ENCODE measurements around the gene FOXE1.

The FOXE1 gene

DNA sequence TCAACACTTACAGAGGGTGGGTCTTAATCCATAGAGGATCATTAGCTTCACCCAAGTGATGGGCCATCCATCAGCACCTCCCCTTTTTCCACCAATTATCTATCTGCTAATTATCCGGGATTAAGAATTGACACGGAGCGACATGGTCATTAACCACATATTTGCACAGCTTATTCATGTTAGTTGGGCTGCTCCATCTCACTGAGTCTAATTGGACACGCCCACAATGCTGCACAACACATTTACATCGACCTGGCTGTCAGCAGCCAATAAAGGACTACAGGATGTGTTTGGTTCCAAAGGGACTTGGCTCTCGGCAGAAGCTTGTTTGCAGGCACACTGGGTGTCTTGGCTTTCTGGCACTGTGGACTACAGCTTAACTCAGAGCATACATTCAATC is 21.6 kb downstream of the FOXE1 start:
- H3K4me3 ChIP-seq (ENCODE audit: low read depth, low read length) = no peak overlapping the region
- no peaks in the 10 kb centered on the region for H3K4me1 ChIP-seq (ENCODE audit: control insufficient read depth, insufficient read depth, low read length)
- H3K9ac ChIP-seq (ENCODE audit: low read depth, low read length) = no peak overlapping the region
- H3K36me3 ChIP-seq (ENCODE audit: control insufficient read depth, insufficient read depth, low read length) = no peaks in the 10 kb centered on the region
- H3K9me3 ChIP-seq (ENCODE audit: control insufficient read depth, insufficient read depth, low read length) = no peaks in the 10 kb centered on the region
- peaks cover 9% of the 10 kb centered on the region for H3K27me3 ChIP-seq (ENCODE audit: control insufficient read depth, insufficient read depth, low read length)

DNA sequence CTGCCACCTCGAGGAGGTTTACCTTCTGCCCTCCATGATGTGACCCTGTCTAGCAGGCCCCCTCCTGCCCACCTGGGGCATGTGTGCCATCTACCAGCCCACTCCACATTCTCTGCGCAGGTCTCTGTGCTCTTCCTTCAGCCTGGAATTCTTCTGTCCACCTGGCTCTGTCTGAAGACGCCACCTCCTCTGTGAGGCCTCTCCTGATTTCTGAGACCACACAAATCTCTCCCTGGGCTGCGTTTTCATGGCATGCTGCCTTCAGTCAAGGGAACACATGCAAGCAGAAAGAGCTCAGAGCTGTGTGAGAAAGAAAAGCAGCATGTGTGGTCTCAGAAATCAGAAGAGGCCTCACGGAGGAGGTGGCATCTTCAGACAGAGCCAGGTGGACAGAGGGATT is 22.1 kb downstream of the FOXE1 start:
- Histone ChIP-seq H3K36me3 (ENCODE audit: control insufficient read depth, insufficient read depth, low read length) (no peaks in the 10 kb centered on the region), H3K4me1 (ENCODE audit: control insufficient read depth, insufficient read depth, low read length) (no peaks in the 10 kb centered on the region), H3K4me3 (ENCODE audit: low read depth, low read length) (no peak overlapping the region), H3K27me3 (ENCODE audit: control insufficient read depth, insufficient read depth, low read length) (peaks cover 9% of the 10 kb centered on the region), H3K9ac (ENCODE audit: low read depth, low read length) (no peak overlapping the region), H3K9me3 (ENCODE audit: control insufficient read depth, insufficient read depth, low read length) (no peaks in the 10 kb centered on the region)

DNA sequence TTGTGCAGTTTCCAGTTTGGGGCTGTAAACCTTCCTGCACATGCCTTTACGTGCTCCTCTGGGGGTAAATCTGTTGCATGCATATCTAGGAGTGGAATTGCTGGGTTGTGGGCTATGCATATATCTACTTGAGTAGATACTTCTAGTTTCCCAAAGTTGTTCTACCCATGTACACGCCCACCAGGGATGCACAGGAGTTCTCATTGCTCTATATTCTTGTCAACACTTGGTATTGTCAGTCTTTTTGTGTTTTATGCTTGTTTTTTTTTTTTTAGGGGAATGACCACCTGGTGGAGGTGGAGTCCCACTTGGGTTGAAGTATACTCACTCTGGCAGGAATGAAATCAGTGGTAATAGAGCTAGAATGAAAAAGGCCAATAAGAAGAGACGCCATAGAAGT is 23.0 kb downstream of the FOXE1 start:
- Histone ChIP-seq H3K27me3 (ENCODE audit: control insufficient read depth, insufficient read depth, low read length) (peaks cover 9% of the 10 kb centered on the region), H3K36me3 (ENCODE audit: control insufficient read depth, insufficient read depth, low read length) (no peaks in the 10 kb centered on the region), H3K9ac (ENCODE audit: low read depth, low read length) (no peak overlapping the region), H3K4me1 (ENCODE audit: control insufficient read depth, insufficient read depth, low read length) (no peaks in the 10 kb centered on the region), H3K9me3 (ENCODE audit: control insufficient read depth, insufficient read depth, low read length) (no peaks in the 10 kb centered on the region), H3K4me3 (ENCODE audit: low read depth, low read length) (no peak overlapping the region)

DNA sequence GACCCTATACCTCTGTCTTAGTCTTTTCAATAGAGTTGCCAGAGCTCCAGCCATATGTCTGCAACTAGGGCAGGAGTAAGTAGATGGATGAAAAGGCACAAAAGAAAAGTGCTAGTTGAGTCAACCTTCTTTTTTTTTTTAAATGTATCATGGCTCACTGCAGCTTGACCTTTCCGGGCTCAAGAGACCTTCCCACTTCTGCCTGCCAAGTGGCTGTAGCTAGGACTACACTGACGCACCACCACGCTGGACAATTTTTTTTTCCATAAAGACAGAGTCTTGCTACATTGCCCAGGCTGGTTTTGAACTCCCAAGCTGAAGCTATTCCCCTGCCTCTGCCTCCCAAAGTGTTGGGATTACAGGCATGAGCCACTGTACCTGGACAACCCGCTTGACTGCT is 27.3 kb downstream of the FOXE1 start:
- H3K9me3 ChIP-seq (ENCODE audit: control insufficient read depth, insufficient read depth, low read length) = no peaks in the 10 kb centered on the region
- H3K36me3 ChIP-seq (ENCODE audit: control insufficient read depth, insufficient read depth, low read length) = no peaks in the 10 kb centered on the region
- H3K4me1 ChIP-seq (ENCODE audit: control insufficient read depth, insufficient read depth, low read length) = no peaks in the 10 kb centered on the region
- peaks cover 3% of the 10 kb centered on the region for H3K27me3 ChIP-seq (ENCODE audit: control insufficient read depth, insufficient read depth, low read length)
- H3K4me3 ChIP-seq (ENCODE audit: low read depth, low read length) = no peak overlapping the region
- no peak overlapping the region for H3K9ac ChIP-seq (ENCODE audit: low read depth, low read length)

DNA sequence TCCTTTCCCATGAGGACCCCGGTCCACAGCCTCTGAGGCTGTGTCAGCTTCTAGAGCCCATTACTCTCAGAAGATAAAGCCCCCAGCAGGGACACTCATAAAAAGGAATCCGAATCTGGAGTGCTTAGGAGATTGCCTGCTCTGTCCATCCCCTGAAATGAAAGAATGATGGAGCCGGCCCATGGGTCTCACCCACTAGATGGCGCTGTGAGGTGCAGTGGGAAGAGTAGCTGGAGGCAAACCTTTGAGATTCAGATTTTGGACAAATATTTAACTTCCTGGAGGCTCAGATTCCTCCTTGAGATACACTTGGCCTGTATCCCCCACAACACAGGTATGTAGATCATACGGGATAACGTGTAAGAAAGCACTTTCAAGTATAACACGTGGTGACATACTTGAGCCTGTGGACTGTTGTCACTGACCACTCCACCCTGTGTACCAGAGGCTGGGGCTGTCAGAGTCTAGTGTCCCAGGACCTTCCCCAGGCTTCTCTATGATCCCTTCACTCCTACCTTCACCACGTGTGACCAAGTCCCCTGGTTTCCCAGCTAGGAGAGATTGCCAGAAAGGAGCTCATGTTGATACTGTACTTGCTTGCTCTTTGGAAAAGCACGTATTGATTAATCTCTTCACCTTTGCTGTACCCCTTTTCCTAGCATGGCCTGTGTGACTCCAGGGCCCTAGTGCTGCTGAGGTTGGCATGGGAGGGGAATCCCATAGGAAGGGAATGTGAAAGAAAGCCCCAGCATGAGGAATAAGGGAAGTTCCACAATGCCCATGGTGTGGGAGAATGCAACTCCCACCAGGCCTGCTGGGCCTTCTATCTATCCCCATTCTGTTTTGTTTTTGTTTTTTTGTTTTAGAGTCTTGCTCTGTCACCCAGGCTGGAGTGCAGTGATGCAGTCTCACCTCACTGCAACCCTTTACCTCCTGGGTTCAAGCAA is 37.2 kb downstream of the FOXE1 start:
- peaks cover 17% of the 10 kb centered on the region for H3K27me3 ChIP-seq (ENCODE audit: control insufficient read depth, insufficient read depth, low read length)
- no peaks in the 10 kb centered on the region for H3K9me3 ChIP-seq (ENCODE audit: control insufficient read depth, insufficient read depth, low read length)
- H3K36me3 ChIP-seq (ENCODE audit: control insufficient read depth, insufficient read depth, low read length) = no peaks in the 10 kb centered on the region
- no peaks in the 10 kb centered on the region for H3K4me1 ChIP-seq (ENCODE audit: control insufficient read depth, insufficient read depth, low read length)
- no peak overlapping the region for H3K9ac ChIP-seq (ENCODE audit: low read depth, low read length)
- no peak overlapping the region for H3K4me3 ChIP-seq (ENCODE audit: low read depth, low read length)

DNA sequence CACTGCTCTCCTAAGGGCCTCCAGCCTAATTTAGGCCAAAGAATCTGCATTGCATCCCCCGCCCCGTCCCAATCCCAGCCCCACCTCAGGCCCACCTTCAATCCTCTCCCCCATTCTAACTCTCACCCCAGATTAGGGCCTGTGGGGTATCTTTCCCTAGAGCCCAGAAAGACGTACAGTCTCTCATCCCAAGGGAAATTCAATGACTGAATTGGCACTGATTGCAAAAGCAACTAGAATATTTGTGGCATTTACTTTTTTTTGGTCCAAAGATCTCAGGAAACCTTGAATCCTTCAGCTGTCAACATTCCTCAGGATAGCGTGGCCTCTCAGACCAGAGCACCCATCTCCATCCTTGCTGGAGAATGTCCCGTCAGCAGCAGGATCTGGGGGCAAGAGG is 38.7 kb downstream of the FOXE1 start:
- Histone ChIP-seq H3K9ac (ENCODE audit: low read depth, low read length) (no peak overlapping the region), H3K27me3 (ENCODE audit: control insufficient read depth, insufficient read depth, low read length) (peaks cover 17% of the 10 kb centered on the region), H3K4me1 (ENCODE audit: control insufficient read depth, insufficient read depth, low read length) (no peaks in the 10 kb centered on the region), H3K36me3 (ENCODE audit: control insufficient read depth, insufficient read depth, low read length) (no peaks in the 10 kb centered on the region), H3K9me3 (ENCODE audit: control insufficient read depth, insufficient read depth, low read length) (no peaks in the 10 kb centered on the region), H3K4me3 (ENCODE audit: low read depth, low read length) (no peak overlapping the region)

DNA sequence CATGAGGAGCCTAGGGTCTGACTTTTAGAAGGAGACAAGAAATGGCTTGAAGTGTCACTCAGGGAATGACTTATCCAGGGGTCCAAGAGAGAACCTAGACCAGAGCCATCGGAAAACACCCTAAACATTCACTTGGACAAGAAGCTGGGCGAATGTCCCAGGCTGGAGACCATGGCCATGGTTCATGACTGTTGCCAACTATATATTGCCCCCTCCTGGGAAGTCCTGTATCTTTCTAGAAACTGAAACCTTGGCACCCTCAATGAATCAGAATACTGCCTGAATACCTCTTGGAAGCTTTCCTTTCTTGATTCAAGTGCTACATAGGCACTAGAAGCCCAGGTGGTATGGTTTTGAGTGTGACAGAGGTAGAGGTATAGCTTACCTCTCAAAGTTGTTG is 39.4 kb downstream of the FOXE1 start:
- no peaks in the 10 kb centered on the region for H3K4me1 ChIP-seq (ENCODE audit: control insufficient read depth, insufficient read depth, low read length)
- peaks cover 17% of the 10 kb centered on the region for H3K27me3 ChIP-seq (ENCODE audit: control insufficient read depth, insufficient read depth, low read length)
- no peaks in the 10 kb centered on the region for H3K36me3 ChIP-seq (ENCODE audit: control insufficient read depth, insufficient read depth, low read length)
- no peak overlapping the region for H3K4me3 ChIP-seq (ENCODE audit: low read depth, low read length)
- H3K9me3 ChIP-seq (ENCODE audit: control insufficient read depth, insufficient read depth, low read length) = no peaks in the 10 kb centered on the region
- H3K9ac ChIP-seq (ENCODE audit: low read depth, low read length) = no peak overlapping the region

DNA sequence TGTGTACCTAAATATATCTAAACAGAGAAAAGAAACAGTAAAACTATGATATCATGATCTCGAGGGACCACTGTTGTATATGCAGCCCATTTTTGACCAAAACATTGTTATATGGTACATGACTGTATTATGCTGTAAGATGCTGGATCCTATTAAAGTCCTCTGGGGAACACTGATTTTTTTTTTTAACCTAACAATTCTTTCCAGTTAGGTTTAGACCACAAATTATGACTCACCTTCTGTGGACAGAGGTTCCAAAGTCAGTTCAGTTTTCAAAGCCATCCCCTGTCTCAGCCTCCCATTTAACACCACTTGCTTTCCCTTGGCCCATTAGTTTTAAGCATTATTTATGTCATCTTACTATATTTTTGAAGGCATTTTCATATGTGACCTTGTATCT is 42.2 kb downstream of the FOXE1 start:
- no peaks in the 10 kb centered on the region for H3K4me1 ChIP-seq (ENCODE audit: control insufficient read depth, insufficient read depth, low read length)
- no peaks in the 10 kb centered on the region for H3K36me3 ChIP-seq (ENCODE audit: control insufficient read depth, insufficient read depth, low read length)
- no peaks in the 10 kb centered on the region for H3K9me3 ChIP-seq (ENCODE audit: control insufficient read depth, insufficient read depth, low read length)
- H3K4me3 ChIP-seq (ENCODE audit: low read depth, low read length) = no peak overlapping the region
- no peak overlapping the region for H3K9ac ChIP-seq (ENCODE audit: low read depth, low read length)
- H3K27me3 ChIP-seq (ENCODE audit: control insufficient read depth, insufficient read depth, low read length) = peaks cover 7% of the 10 kb centered on the region

DNA sequence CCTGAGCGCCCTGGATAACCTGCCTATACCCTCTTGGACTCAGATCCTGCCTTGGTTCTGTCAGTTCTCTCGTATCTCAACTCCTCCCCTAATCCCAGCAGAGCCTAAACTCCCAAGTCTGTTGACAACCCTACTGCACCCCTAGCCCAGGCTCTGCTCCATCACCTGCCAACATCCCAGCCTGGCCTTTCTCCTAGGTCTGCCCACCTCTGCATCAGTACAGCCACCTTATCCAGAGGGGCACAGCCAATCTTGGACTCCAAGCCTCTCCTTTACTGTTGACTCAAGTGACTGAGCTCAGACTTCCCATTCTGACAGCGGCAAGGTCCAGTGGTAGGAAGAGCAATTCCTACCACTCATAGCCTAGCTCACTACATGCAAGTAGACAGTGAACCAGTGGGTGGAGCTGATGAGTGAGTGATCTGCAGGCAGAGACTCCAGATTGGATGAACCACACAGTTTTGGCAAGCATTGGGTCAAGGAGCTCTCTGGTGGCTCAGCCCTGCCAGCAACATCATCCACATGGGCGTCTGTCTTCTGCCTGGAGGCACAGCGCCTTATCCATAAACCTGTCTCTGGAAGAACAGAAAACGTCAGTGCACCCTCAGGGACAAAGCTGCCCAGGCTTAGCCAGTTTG is 42.8 kb downstream of the FOXE1 start:
- Histone ChIP-seq H3K36me3 (ENCODE audit: control insufficient read depth, insufficient read depth, low read length) (no peaks in the 10 kb centered on the region), H3K4me1 (ENCODE audit: control insufficient read depth, insufficient read depth, low read length) (no peaks in the 10 kb centered on the region), H3K27me3 (ENCODE audit: control insufficient read depth, insufficient read depth, low read length) (peaks cover 7% of the 10 kb centered on the region), H3K9me3 (ENCODE audit: control insufficient read depth, insufficient read depth, low read length) (no peaks in the 10 kb centered on the region), H3K9ac (ENCODE audit: low read depth, low read length) (no peak overlapping the region), H3K4me3 (ENCODE audit: low read depth, low read length) (no peak overlapping the region)

DNA sequence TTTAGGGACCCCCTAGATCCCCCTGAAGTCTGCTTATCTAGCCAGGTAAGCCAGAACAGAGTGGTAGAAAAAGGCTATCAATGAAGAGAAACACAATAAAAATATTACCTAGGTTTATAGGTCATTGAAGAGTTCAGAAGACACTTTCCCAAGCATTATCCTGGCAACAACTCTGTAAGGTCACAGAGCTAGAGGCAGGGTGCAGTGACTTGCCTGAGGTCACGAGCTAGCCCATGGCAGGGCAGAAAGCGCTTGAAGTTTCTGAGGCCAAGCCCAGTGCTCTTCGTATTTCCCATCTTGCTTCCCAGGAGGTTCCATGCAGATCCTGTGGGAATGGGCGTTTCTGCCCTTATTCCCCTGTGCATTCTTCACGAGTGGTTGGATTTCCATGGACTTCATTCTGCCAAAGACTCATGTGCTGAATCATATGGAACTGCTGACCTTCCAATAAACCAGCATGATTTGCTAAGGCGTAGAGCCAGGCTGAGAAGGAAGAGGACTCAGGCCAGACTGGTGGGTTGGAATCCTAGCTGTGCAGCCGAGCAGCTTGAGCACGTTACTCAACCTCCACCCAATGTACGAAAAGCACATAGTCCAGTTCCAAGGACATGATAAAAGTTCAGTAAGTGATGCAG is 47.2 kb downstream of the FOXE1 start:
- Histone ChIP-seq H3K9ac (ENCODE audit: low read depth, low read length) (no peak overlapping the region), H3K4me1 (ENCODE audit: control insufficient read depth, insufficient read depth, low read length) (no peaks in the 10 kb centered on the region), H3K27me3 (ENCODE audit: control insufficient read depth, insufficient read depth, low read length) (no peaks in the 10 kb centered on the region), H3K9me3 (ENCODE audit: control insufficient read depth, insufficient read depth, low read length) (no peaks in the 10 kb centered on the region), H3K4me3 (ENCODE audit: low read depth, low read length) (no peak overlapping the region), H3K36me3 (ENCODE audit: control insufficient read depth, insufficient read depth, low read length) (no peaks in the 10 kb centered on the region)

DNA sequence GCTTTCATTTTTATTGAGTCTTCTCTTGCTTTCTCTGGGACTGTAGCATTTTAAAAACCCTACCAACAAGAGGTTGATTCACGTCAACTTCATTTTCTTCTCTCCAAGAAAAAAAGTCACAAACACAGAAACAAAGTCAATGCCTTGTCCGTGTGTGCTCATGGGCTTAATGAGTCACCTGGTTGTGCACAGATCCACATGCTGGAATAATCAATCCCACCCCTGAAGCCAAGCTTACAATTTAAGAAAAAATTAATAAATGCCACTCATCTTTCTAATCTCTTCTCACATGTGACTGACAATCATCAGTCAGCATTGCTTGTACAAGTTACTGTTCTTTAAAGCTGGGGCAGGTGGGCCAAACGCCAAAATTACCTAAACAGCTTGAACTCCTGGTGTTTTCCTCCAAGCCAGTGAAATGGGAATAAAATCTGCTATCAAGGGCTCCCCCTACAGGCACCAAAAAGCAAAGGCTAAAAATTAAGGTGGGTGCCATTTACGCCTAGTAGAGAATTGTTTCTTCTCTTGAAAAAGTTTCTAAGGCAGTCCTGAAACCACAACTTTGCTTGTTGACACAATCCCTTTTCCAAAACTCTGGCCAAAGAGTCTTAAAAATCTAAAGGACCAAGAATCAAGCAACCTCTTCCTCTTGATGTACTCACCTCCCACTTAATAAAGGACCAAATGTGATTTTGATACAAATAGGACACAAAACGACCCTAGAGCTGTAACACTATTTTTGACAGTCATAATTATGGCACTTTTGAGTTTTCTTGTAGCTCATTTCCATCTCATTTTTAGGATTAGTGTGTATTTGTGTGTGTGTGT is 47.9 kb downstream of the FOXE1 start:
- H3K36me3 ChIP-seq (ENCODE audit: control insufficient read depth, insufficient read depth, low read length) = no peaks in the 10 kb centered on the region
- H3K4me3 ChIP-seq (ENCODE audit: low read depth, low read length) = no peak overlapping the region
- H3K9ac ChIP-seq (ENCODE audit: low read depth, low read length) = no peak overlapping the region
- H3K4me1 ChIP-seq (ENCODE audit: control insufficient read depth, insufficient read depth, low read length) = no peaks in the 10 kb centered on the region
- no peaks in the 10 kb centered on the region for H3K27me3 ChIP-seq (ENCODE audit: control insufficient read depth, insufficient read depth, low read length)
- no peaks in the 10 kb centered on the region for H3K9me3 ChIP-seq (ENCODE audit: control insufficient read depth, insufficient read depth, low read length)
